ENCODE measurements around the gene NRCAM. TPM values are rescaled to one million over a fixed set of nuclear protein-coding genes. Genes with fewer than 3 reads are reported as not detected.

Gene NRCAM
- total and polyA plus RNA-seq, 2 of the 13 experiments (the other 11 are each of a cell fraction or from before 2014, with no cell fraction given): 0.31 to 0.33 TPM

DNA sequence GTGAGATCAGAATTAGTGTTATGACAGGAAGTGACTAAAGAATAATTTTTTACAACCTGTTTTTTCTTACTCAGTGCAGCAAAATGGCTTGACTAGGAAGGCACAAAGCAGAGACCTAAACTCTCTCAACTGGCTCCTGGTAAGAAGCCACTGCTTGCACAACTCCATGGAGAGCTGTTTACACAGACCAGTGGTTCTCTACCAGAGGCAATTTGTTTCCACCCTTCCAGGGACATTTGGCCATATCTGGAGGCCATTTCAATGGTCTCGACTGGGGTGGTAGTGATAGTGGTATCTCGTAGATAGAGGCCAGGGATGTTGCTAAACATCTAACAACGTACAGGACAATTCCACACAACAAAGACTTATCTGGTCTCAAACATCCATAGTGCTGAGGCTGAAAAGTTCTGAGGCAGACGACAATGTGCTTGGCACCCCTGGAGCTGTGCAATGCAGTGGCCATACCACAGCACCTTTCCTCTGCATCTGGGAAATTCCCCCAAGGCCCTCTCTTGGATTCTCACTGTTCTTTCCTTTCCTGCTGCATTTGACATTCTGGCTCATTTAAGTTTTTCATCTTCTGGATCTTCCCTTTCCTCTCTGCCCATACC lies 220.7 kb downstream of the NRCAM start (continued):
- TF ChIP-seq, protein P1, sequence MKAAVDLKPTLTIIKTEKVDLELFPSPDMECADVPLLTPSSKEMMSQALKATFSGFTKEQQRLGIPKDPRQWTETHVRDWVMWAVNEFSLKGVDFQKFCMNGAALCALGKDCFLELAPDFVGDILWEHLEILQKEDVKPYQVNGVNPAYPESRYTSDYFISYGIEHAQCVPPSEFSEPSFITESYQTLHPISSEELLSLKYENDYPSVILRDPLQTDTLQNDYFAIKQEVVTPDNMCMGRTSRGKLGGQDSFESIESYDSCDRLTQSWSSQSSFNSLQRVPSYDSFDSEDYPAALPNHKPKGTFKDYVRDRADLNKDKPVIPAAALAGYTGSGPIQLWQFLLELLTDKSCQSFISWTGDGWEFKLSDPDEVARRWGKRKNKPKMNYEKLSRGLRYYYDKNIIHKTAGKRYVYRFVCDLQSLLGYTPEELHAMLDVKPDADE (CRISPR knock-in tag; IDR thresholded peaks at IDR 0.05): no peak
- TF ChIP-seq SRF (IDR thresholded peaks at IDR 0.05; ENCODE audit: low read depth, low read length) (no peak), CREM (IDR thresholded peaks at IDR 0.05) (0 out of 2 replicates have a peak, but pooled peaks have one; percentile 4), CREM (CRISPR knock-in tag; IDR thresholded peaks at IDR 0.05) (no peak), CC2D1A (CRISPR knock-in tag; IDR thresholded peaks at IDR 0.05) (no peak), ZSCAN29 (CRISPR knock-in tag; conservative IDR thresholded peaks at IDR 0.05) (no peak), KLF13 (CRISPR knock-in tag; IDR thresholded peaks at IDR 0.05) (no peak), FOXM1 (CRISPR knock-in tag; IDR thresholded peaks at IDR 0.05) (no peak), RXRB (CRISPR knock-in tag; IDR thresholded peaks at IDR 0.05; ENCODE audit: borderline replicate concordance) (no peak), CEBPG (CRISPR knock-in tag; IDR thresholded peaks at IDR 0.05) (peak; percentile 77), ZNF256 (CRISPR knock-in tag; conservative IDR thresholded peaks at IDR 0.05) (no peak), ZZZ3 (CRISPR knock-in tag; IDR thresholded peaks at IDR 0.05; ENCODE audit: borderline replicate concordance) (no peak), ZNF672 (CRISPR knock-in tag; IDR thresholded peaks at IDR 0.05) (no peak), ZNF644 (CRISPR knock-in tag; IDR thresholded peaks at IDR 0.05; ENCODE audit: low read depth) (peak; percentile 78; the same call in 1 of the 2 replicates), KLF12 (CRISPR knock-in tag; IDR thresholded peaks at IDR 0.05; ENCODE audit: borderline replicate concordance) (no peak), PHB2 (IDR thresholded peaks at IDR 0.05; ENCODE audit: partially characterized antibody) (no peak), ARNTL (CRISPR knock-in tag; IDR thresholded peaks at IDR 0.05) (no peak), BORCS8-MEF2B (CRISPR knock-in tag; IDR thresholded peaks at IDR 0.05) (no peak)
- TF ChIP-seq, protein P2, sequence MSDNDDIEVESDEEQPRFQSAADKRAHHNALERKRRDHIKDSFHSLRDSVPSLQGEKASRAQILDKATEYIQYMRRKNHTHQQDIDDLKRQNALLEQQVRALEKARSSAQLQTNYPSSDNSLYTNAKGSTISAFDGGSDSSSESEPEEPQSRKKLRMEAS (IDR thresholded peaks at IDR 0.05): no peak
- TF ChIP-seq, protein P3, sequence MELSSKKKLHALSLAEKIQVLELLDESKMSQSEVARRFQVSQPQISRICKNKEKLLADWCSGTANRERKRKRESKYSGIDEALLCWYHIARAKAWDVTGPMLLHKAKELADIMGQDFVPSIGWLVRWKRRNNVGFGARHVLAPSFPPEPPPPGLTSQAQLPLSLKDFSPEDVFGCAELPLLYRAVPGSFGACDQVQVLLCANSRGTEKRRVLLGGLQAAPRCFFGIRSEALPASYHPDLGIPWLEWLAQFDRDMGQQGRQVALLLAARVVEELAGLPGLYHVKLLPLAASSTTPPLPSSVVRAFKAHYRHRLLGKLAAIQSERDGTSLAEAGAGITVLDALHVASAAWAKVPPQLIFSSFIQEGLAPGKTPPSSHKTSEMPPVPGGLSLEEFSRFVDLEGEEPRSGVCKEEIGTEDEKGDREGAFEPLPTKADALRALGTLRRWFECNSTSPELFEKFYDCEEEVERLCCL (CRISPR knock-in tag; IDR thresholded peaks at IDR 0.05; ENCODE audit: borderline replicate concordance): no peak
- TF ChIP-seq, protein P4, sequence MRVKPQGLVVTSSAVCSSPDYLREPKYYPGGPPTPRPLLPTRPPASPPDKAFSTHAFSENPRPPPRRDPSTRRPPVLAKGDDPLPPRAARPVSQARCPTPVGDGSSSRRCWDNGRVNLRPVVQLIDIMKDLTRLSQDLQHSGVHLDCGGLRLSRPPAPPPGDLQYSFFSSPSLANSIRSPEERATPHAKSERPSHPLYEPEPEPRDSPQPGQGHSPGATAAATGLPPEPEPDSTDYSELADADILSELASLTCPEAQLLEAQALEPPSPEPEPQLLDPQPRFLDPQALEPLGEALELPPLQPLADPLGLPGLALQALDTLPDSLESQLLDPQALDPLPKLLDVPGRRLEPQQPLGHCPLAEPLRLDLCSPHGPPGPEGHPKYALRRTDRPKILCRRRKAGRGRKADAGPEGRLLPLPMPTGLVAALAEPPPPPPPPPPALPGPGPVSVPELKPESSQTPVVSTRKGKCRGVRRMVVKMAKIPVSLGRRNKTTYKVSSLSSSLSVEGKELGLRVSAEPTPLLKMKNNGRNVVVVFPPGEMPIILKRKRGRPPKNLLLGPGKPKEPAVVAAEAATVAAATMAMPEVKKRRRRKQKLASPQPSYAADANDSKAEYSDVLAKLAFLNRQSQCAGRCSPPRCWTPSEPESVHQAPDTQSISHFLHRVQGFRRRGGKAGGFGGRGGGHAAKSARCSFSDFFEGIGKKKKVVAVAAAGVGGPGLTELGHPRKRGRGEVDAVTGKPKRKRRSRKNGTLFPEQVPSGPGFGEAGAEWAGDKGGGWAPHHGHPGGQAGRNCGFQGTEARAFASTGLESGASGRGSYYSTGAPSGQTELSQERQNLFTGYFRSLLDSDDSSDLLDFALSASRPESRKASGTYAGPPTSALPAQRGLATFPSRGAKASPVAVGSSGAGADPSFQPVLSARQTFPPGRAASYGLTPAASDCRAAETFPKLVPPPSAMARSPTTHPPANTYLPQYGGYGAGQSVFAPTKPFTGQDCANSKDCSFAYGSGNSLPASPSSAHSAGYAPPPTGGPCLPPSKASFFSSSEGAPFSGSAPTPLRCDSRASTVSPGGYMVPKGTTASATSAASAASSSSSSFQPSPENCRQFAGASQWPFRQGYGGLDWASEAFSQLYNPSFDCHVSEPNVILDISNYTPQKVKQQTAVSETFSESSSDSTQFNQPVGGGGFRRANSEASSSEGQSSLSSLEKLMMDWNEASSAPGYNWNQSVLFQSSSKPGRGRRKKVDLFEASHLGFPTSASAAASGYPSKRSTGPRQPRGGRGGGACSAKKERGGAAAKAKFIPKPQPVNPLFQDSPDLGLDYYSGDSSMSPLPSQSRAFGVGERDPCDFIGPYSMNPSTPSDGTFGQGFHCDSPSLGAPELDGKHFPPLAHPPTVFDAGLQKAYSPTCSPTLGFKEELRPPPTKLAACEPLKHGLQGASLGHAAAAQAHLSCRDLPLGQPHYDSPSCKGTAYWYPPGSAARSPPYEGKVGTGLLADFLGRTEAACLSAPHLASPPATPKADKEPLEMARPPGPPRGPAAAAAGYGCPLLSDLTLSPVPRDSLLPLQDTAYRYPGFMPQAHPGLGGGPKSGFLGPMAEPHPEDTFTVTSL (CRISPR knock-in tag; IDR thresholded peaks at IDR 0.05; ENCODE audit: borderline replicate concordance): no peak
- TF ChIP-seq, protein P5, sequence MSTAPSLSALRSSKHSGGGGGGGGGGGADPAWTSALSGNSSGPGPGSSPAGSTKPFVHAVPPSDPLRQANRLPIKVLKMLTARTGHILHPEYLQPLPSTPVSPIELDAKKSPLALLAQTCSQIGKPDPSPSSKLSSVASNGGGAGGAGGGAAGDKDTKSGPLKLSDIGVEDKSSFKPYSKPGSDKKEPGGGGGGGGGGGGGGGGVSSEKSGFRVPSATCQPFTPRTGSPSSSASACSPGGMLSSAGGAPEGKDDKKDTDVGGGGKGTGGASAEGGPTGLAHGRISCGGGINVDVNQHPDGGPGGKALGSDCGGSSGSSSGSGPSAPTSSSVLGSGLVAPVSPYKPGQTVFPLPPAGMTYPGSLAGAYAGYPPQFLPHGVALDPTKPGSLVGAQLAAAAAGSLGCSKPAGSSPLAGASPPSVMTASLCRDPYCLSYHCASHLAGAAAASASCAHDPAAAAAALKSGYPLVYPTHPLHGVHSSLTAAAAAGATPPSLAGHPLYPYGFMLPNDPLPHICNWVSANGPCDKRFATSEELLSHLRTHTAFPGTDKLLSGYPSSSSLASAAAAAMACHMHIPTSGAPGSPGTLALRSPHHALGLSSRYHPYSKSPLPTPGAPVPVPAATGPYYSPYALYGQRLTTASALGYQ (CRISPR knock-in tag; IDR thresholded peaks at IDR 0.05): no peak

All from HepG2 (cell line).